ENCODE data around the gene SMCO2. TPM values are rescaled to one million over a fixed set of nuclear protein-coding genes. Genes with fewer than 3 reads are reported as not detected.

Gene SMCO2
- total RNA-seq: not detected

DNA sequence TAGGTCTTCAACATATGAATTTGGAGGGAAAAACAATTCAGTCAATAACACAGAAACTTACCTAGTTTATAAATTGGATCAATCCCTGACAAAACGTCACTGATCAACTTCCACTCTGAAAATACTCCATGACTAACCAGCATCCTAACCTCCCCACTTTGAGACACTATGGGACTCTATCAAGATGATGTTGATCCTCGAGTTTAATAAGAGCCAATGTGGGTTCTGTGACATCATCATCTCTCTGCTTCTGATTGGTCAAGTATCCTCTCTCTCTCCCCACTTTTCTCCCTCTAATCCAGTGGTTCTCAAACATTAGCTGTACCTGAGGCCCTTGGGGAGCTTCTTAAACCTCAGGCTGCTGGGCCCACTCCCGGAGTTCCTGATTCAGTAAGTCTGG, at the start of gene SMCO2:
SMCO2 (plus strand) TSS at position 301 of the 400 bp plus-strand sequence. CDS start 23,896 bp downstream, outside the sequence.
- intact Hi-C loops (cut with DNase I): no loop called here
- H3K9me3 ChIP-seq: no peaks in the 10 kb centered on the region
- no peak for DNase-seq (ENCODE audit: low spot score in 2 of 2)
- no peaks in the 10 kb centered on the region for H3K27me3 ChIP-seq
- no peak within 1 kb of the TSS for H3K27ac ChIP-seq
- TF ChIP-seq CTCF (IDR thresholded peaks at IDR 0.05): no peak
- no peak within 1 kb of the TSS for H3K4me3 ChIP-seq
- H3K36me3 ChIP-seq: no peaks in the 10 kb centered on the region
- no peaks in the 10 kb centered on the region for H3K4me1 ChIP-seq

- TF ChIP-seq CTCF (IDR thresholded peaks at IDR 0.05): no peak
- Histone ChIP-seq H3K27me3 (no peaks in the 10 kb centered on the region), H3K4me3 (no peak overlapping the region), H3K9me3 (no peaks in the 10 kb centered on the region), H3K36me3 (no peaks in the 10 kb centered on the region), H3K4me1 (no peaks in the 10 kb centered on the region), H3K27ac (no peak overlapping the region)
- DNase-seq (ENCODE audit: low spot score in 2 of 2): no peak
- intact Hi-C loops (cut with DNase I): no loop called here
These were observed 48.1 kb upstream of the SMCO2 start for GRCh38 chr12:27398466-27398865.

DNA sequence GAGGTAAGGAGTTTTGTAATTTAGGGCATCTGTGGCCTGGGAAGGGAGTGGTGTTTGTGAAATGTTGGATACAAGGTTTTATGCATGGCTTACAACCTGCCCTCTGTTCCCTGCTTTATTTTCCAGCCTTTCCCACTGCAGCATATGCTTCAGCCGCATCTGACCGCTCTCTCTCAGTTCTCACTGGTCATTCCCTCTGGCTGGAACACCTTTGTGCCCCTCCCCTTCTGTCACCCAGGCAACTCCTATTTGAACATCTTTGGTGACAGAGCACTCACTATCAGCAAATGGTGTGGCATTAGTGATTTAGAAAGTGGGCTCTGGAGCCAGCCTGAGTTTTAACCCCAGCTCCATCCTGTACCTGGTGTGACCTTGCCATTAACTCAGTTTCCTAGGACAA, 47.5 kb upstream of the SMCO2 start:
- no peak for DNase-seq (ENCODE audit: low spot score in 2 of 2)
- no peak for TF ChIP-seq CTCF (IDR thresholded peaks at IDR 0.05)
- intact Hi-C loops (cut with DNase I): no loop called here
- Histone ChIP-seq H3K36me3 (no peaks in the 10 kb centered on the region), H3K4me3 (no peak overlapping the region), H3K4me1 (no peaks in the 10 kb centered on the region), H3K27ac (no peak overlapping the region), H3K9me3 (no peaks in the 10 kb centered on the region), H3K27me3 (no peaks in the 10 kb centered on the region)

DNA sequence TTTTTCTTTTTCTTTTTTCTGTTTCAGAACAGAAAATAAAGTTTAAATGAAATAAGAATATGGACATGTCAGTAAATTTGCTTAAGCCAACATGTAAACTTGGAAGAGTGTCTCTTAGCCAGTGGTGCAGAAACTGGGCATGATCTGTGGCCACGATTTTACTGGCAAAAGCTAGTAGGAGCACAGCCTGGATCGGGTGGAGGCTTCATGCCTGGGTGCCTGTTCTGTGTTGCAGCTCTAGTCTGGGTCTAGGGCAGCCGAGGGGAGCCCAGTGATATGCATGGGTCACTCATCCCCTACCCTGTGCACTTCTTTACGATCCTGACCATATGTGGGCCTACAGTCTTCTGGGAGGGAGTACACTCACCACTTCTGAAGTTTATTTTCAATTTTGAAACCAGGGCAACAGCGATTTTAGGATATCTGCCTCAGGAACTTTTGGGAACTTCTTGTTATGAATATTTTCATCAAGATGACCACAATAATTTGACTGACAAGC, 45.6 kb upstream of the SMCO2 start:
- Histone ChIP-seq H3K27ac (no peak overlapping the region), H3K36me3 (peaks cover 0 to 3% of the 10 kb centered on the region in 2 donors), H3K9me3 (no peaks in the 10 kb centered on the region), H3K4me1 (no peaks in the 10 kb centered on the region), H3K4me3 (no peak overlapping the region), H3K27me3 (no peaks in the 10 kb centered on the region)
- no peak for DNase-seq (ENCODE audit: low spot score in 2 of 2)
- intact Hi-C loops (cut with DNase I): no loop called here
- no peak for TF ChIP-seq CTCF (IDR thresholded peaks at IDR 0.05)

- Histone ChIP-seq H3K4me1 (no peaks in the 10 kb centered on the region), H3K27ac (no peak overlapping the region), H3K4me3 (no peak overlapping the region), H3K27me3 (no peaks in the 10 kb centered on the region), H3K36me3 (no peaks in the 10 kb centered on the region), H3K9me3 (no peaks in the 10 kb centered on the region)
- intact Hi-C loops (cut with DNase I): no loop called here
- TF ChIP-seq CTCF (IDR thresholded peaks at IDR 0.05): no peak
- no peak for DNase-seq (ENCODE audit: low spot score in 2 of 2)
These were observed 34.5 kb upstream of the SMCO2 start for GRCh38 chr12:27412047-27412446.

- DNase-seq (ENCODE audit: low spot score in 2 of 2): no peak
- intact Hi-C loops (cut with DNase I): loop anchor here (5.0 kb wide), 1 partner anchor 280 kb away; no protein-coding TSS in a partner anchor
- Histone ChIP-seq H3K27me3 (no peaks in the 10 kb centered on the region), H3K36me3 (no peaks in the 10 kb centered on the region), H3K9me3 (no peaks in the 10 kb centered on the region), H3K27ac (no peak overlapping the region), H3K4me1 (no peaks in the 10 kb centered on the region), H3K4me3 (no peak overlapping the region)
- TF ChIP-seq CTCF (IDR thresholded peaks at IDR 0.05): no peak
These were observed 23.8 kb upstream of the SMCO2 start for GRCh38 chr12:27422697-27423096.
